Peyer's patch (tissue), 4 donors: Measurements from ENCODE around the gene SPATA13. TPM values are rescaled to one million over a fixed set of nuclear protein-coding genes. Genes with fewer than 3 reads are reported as not detected.
"Not testable (repeated sequence)": the region's sequence is repeated elsewhere in the genome, so short reads cannot be mapped to it uniquely, and the experiment has no call there.

ENCODE experiments used
- DNase-seq, 3 donors: peaks; one replicate each; pipeline ENCODE4 v3.0.0-alpha.2; 2017 to 2019
- H3K27ac ChIP-seq, 4 donors: fragments of 200-600 bp; sonication (generic); one replicate each; pipeline ENCODE4 v1.5.1; 2016 to 2019
- H3K27me3 ChIP-seq, 2 donors: fragments of 200-600 bp; sonication (generic); one replicate each; pipeline ENCODE4 v1.5.1; 2019
- H3K36me3 ChIP-seq, 3 donors: fragments of 200-600 bp; sonication (generic); one replicate each; pipeline ENCODE4 v1.5.1; 2016 to 2019
- H3K4me1 ChIP-seq, 4 donors: fragments of 200-600 bp; sonication (generic); one replicate each; pipeline ENCODE4 v1.5.1; 2016 to 2019
- H3K4me3 ChIP-seq, 4 donors: fragments of 200-600 bp; sonication (generic); 1 replicate in 3 of 4; 2 replicates in 1 of 4; pipeline ENCODE4 v1.5.1; 2016 to 2019; ENCODE audit warnings: mild to moderate bottlenecking in 1 of 4
- H3K9me3 ChIP-seq, 4 donors: fragments of 200-600 bp; sonication (generic); one replicate each; pipeline ENCODE4 v1.5.1; 2016 to 2019; ENCODE audit warnings: mild to moderate bottlenecking in 1 of 4
- CTCF ChIP-seq, 6 experiments: fragments of 450-650 bp in 4 of 6; fragments of 200-600 bp in 2 of 6; sonication (generic) in 1 of 6; IDR thresholded peaks; one replicate each; pipeline ENCODE4 v1.5.1; 2017 to 2019; ENCODE audit warnings: antibody characterized with exemption in 6 of 6, mild to moderate bottlenecking in 3 of 6, moderate library complexity in 1 of 6
- POLR2A ChIP-seq, 2 donors: fragments of 450-650 bp; IDR thresholded peaks; one replicate each; pipeline ENCODE4 v1.5.1; 2017; ENCODE audit warnings: antibody characterized with exemption in 2 of 2, mild to moderate bottlenecking in 2 of 2, moderate library complexity in 2 of 2
- total RNA-seq, 4 donors: library from RNA; depleted of rRNA; stranded (reverse); fragments of >200 nt; gene quantifications; one replicate each; pipeline ENCODE4 v1.1.0, GENCODE V29; 2016

The SPATA13 gene
- total RNA-seq: 100 to 1,000 TPM in 3 of 4 donors, 10 to 100 TPM in 1; 77.1 to 191 (median 141) TPM

GRCh38 chr13:24160458-24161009 is at the start of gene SPATA13:
TSS of gene SPATA13 (plus strand) at chr13:24160720. CDS start at chr13:24222930, 62,210 bp downstream.
- peaks cover 0 to 10% (median 0%) of the 10 kb centered on the region in 3 donors for H3K36me3 ChIP-seq

GRCh38 chr13:24112791-24113190 is 47.7 kb upstream of the SPATA13 start:
- H3K27me3 ChIP-seq: no peaks in the 10 kb centered on the region
- TF ChIP-seq POLR2A (IDR thresholded peaks at IDR 0.05): no peak
- DNase-seq: no peak
- H3K4me1 ChIP-seq: no peaks in the 10 kb centered on the region
- no peaks in the 10 kb centered on the region for H3K36me3 ChIP-seq
- peak overlapping the region in 1 of 4 donors; percentile 11 for H3K27ac ChIP-seq
- H3K9me3 ChIP-seq: no peaks in the 10 kb centered on the region
- no peak overlapping the region for H3K4me3 ChIP-seq

More at GRCh38 chr13:24160458-24161009, at the start of gene SPATA13:
- peak; percentile 74 to 90 for TF ChIP-seq POLR2A (IDR thresholded peaks at IDR 0.05)
- TF ChIP-seq CTCF (IDR thresholded peaks at IDR 0.05): peak in 1 of 6 experiments; percentile 13
- Histone ChIP-seq H3K4me1 (peaks cover 0 to 21% (median 5%) of the 10 kb centered on the region in 4 donors), H3K4me3 (peak within 1 kb of the TSS; percentile 73 to 96 (median 84)), H3K9me3 (no peaks in the 10 kb centered on the region), H3K27ac (peak within 1 kb of the TSS; percentile 67 to 86 (median 80)), H3K27me3 (no peaks in the 10 kb centered on the region)
- DNase-seq: peak; percentile 94 to 99 (median 97)

- Histone ChIP-seq H3K36me3 (no peaks in the 10 kb centered on the region), H3K27me3 (no peaks in the 10 kb centered on the region), H3K4me1 (no peaks in the 10 kb centered on the region), H3K27ac (no peak overlapping the region), H3K9me3 (no peaks in the 10 kb centered on the region), H3K4me3 (no peak overlapping the region)
- DNase-seq: no peak
- no peak for TF ChIP-seq CTCF (IDR thresholded peaks at IDR 0.05)
- no peak for TF ChIP-seq POLR2A (IDR thresholded peaks at IDR 0.05)
Observed at GRCh38 chr13:24115671-24116070, 44.8 kb upstream of the SPATA13 start.

- Histone ChIP-seq H3K27ac (no peak overlapping the region), H3K9me3 (no peaks in the 10 kb centered on the region), H3K36me3 (no peaks in the 10 kb centered on the region), H3K27me3 (no peaks in the 10 kb centered on the region), H3K4me3 (no peak overlapping the region), H3K4me1 (no peaks in the 10 kb centered on the region)
- TF ChIP-seq POLR2A (IDR thresholded peaks at IDR 0.05): no peak
- no peak for TF ChIP-seq CTCF (IDR thresholded peaks at IDR 0.05)
- DNase-seq: no peak
Observed at GRCh38 chr13:24116131-24116530, 44.4 kb upstream of the SPATA13 start.

GRCh38 chr13:24118576-24118975 is 41.9 kb upstream of the SPATA13 start:
- Histone ChIP-seq H3K9me3 (no peaks in the 10 kb centered on the region), H3K36me3 (no peaks in the 10 kb centered on the region), H3K27me3 (no peaks in the 10 kb centered on the region), H3K27ac (no peak overlapping the region), H3K4me1 (no peaks in the 10 kb centered on the region), H3K4me3 (no peak overlapping the region)
- no peak for TF ChIP-seq POLR2A (IDR thresholded peaks at IDR 0.05)
- TF ChIP-seq CTCF (IDR thresholded peaks at IDR 0.05): no peak
- no peak for DNase-seq

- H3K4me3 ChIP-seq: no peak overlapping the region
- H3K9me3 ChIP-seq: no peaks in the 10 kb centered on the region
- no peaks in the 10 kb centered on the region for H3K4me1 ChIP-seq
- no peak for TF ChIP-seq POLR2A (IDR thresholded peaks at IDR 0.05)
- TF ChIP-seq CTCF (IDR thresholded peaks at IDR 0.05): no peak
- H3K27me3 ChIP-seq: no peaks in the 10 kb centered on the region
- DNase-seq: no peak
- H3K36me3 ChIP-seq: no peaks in the 10 kb centered on the region
- H3K27ac ChIP-seq: no peak overlapping the region
Observed at GRCh38 chr13:24119626-24120508, 40.7 kb upstream of the SPATA13 start.

GRCh38 chr13:24122045-24122444 is 38.5 kb upstream of the SPATA13 start:
- H3K9me3 ChIP-seq, DNase-seq, H3K4me3 ChIP-seq, H3K4me1 ChIP-seq, H3K27me3 ChIP-seq, H3K36me3 ChIP-seq, H3K27ac ChIP-seq: not testable (repeated sequence)
